GM10847 (cell line): ENCODE measurements around the gene ARHGAP28.

Source experiments
- POLR2A ChIP-seq: IDR thresholded peaks from 2 replicates; pipeline ENCODE4 v1.6.1; 2011; ENCODE audit not compliant: insufficient read length; ENCODE audit errors: extremely low read depth

ARHGAP28 gene

DNA sequence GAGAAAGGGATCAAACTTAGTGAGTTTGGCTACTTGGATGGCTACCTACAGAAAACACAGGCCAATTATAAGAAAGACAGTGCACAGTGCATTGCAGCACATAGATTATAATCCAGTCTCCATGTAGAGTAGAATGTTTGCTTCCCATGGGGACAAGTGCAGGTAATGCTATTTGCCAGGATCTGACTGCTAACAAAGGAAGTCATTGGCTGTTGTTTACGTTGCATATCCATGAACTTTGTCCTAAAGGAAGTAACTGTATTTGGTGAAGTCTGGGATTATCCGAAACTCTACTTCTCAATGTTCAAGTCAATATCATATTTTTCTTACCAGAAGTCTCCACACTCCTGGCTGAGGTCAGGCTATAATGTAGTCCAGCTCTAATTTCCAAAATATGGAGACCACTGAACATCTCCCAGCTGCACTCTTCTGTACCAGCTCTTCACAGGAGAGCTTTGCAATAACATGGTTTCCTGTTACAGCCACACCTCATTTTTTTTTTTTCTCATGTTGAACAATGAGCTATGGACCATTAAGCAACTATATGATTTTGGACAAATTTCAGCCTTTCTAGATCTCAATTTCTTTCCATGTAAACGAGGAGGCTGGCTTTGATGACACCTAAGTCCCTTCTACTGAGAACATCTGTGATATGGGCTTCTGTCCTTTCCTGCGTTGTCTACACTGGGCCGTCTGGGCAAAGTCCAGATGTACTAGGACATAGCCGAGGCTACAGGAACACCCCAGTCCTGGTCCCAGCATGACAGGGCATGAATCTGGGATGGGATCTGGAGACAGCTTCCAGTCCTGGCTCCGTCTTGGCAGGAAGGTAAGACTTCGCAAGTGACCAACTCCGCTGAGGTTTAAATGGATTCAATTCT is 233.3 kb downstream of the ARHGAP28 start:
- TF ChIP-seq POLR2A, result no peak

DNA sequence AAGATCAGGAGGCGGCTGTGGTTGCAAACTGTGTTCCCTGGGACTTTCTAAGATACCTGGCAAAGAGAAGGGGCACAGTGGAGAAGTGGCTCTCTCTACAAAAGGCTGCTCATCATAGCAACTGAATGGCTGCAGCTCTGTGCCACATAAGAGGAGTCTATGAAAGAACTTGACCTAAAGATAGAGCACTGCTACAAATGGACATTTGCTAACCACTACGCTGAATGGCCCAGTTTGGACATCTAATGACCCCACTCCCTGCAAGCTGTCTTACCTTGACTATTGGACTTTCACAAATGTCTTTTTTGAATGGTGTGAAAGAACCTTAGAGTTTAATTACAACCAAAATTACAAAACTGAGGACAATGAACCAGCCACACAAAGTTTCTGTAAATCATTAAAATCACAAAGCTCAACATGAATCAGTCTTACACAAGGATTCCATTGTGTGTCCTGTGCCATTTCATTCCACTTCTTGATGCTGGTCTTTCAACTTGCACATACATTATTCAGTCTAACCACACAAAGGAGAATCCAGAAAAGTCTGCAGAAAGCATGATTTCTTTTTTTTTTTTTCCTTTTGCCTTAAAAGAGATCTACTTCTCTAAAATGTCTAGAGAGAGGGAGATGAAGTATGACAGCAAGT is 234.1 kb downstream of the ARHGAP28 start:
- no peak for TF ChIP-seq POLR2A
